Spleen (tissue), 7 donors: ENCODE data around the gene ZNF335.

Experiments used
- CTCF ChIP-seq, 11 experiments: fragments of 200-600 bp in 7 of 11; fragments of 450-650 bp in 4 of 11; sonication (generic) in 4 of 11; IDR thresholded peaks in 8 of 11; conservative IDR thresholded peaks in 3 of 11; 1 replicate in 7 of 11; 2 replicates in 4 of 11; pipeline versions ENCODE4 v1.4.0 to v1.8.0; 2016 to 2021; ENCODE audit warnings: antibody characterized with exemption in 11 of 11, inconsistent platforms in 4 of 11, mild to moderate bottlenecking in 1 of 11
- POLR2A ChIP-seq, 3 donors: fragments of 450-650 bp; IDR thresholded peaks; one replicate each; pipeline ENCODE4 v1.5.1; 2017; ENCODE audit warnings: antibody characterized with exemption in 3 of 3, mild to moderate bottlenecking in 1 of 3
- POLR2AphosphoS5 ChIP-seq, 3 donors: sonication (generic); formaldehyde crosslinking; IDR thresholded peaks; one replicate each; pipeline ENCODE4 v1.5.1; 2017; ENCODE audit warnings: antibody characterized with exemption in 3 of 3
- donor health status: DM: no; HTN: no; CAD: no; lungs with moderate emphysema.
- donor health status: DM: no; HTN: no; CAD: no.
- donor health status: DM: no; HTN: no; CAD: no.

- TF ChIP-seq CTCF (IDR thresholded peaks at IDR 0.05 in 8 of 11, conservative IDR thresholded peaks at IDR 0.05 in 3 of 11) (no peak), POLR2A (IDR thresholded peaks at IDR 0.05) (no peak), POLR2AphosphoS5 (IDR thresholded peaks at IDR 0.05) (no peak)
These were observed 27.7 kb upstream of the ZNF335 start for GRCh38 chr20:45999557-46000261.
